K562 (cell line): ENCODE data around the gene NOPCHAP1. TPM values are rescaled to one million over a fixed set of nuclear protein-coding genes. Genes with fewer than 3 reads are reported as not detected.

ENCODE experiments used
- ATAC-seq: fragments of 200-7000 bp; cut with Tn5 transposase; 3 replicates; pipeline ENCODE4 v1.9.1; 2020; ENCODE audit warnings: moderate library complexity
- BruUV-seq: library from RNA; stranded (reverse); fragments of 400-500 nt; replicated peaks from 2 replicates; lab custom pipeline; 2021; lab: Mats Ljungman, UMichigan
- CTCF ChIA-PET: fragments of 300-600 bp; formaldehyde crosslinking; extraction: SDS; loops from one replicate; lab custom pipeline; 2021; ENCODE audit warnings: low intra/inter-chr PET ratio; lab: Yijun Ruan, JAX
- POLR2A ChIA-PET: fragments of 300-600, 350-650 bp; sonication (Branson Sonifier 250); formaldehyde crosslinking; extraction: SDS; loops from one replicate; lab custom pipeline; 2021; ENCODE audit warnings: antibody characterized with exemption, inconsistent platforms; lab: Yijun Ruan, JAX
- DNase-seq, 4 experiments: peaks; one replicate each; pipeline versions ENCODE4 v3.0.0 to v3.0.0-alpha.2; 2011 to 2018; ENCODE audit warnings: low spot score in 3 of 4, mixed read lengths in 3 of 4; ENCODE audit errors: extremely low read depth in 1 of 4
- FAIRE-seq: peaks from 2 replicates; lab custom pipeline; 2011; peaks lifted over from hg19 to GRCh38; lab: Jason Lieb, UNC
- H2AFZ ChIP-seq: 2 replicates; pipeline ENCODE4 v1.6.0; 2011; ENCODE audit warnings: low read depth, low read length, control low read depth, inconsistent platforms
- H3K27ac ChIP-seq: fragments of 200-600 bp; 3 replicates; pipeline ENCODE4 v1.8.0; 2011; ENCODE audit warnings: low read depth, mild to moderate bottlenecking, control low read depth, inconsistent platforms, low read length, moderate library complexity, mixed read lengths; ENCODE audit errors: extremely low read depth
- H3K27me3 ChIP-seq, 2 experiments: fragments of 300-600 bp in 1 of 2; 2 replicates in 1 of 2; 3 replicates in 1 of 2; pipeline versions ENCODE4 v1.6.0 to v1.8.0; 2011; ENCODE audit warnings: inconsistent platforms in 2 of 2, low read length in 2 of 2, mild to moderate bottlenecking in 1 of 2, mixed read lengths in 1 of 2, moderate library complexity in 1 of 2; ENCODE audit not compliant: control insufficient read depth in 2 of 2, insufficient read depth in 2 of 2
- H3K36me3 ChIP-seq: fragments of 300-600 bp; 3 replicates; pipeline ENCODE4 v1.8.0; 2011; ENCODE audit warnings: mild to moderate bottlenecking, low read length, inconsistent platforms; ENCODE audit not compliant: control insufficient read depth, insufficient read depth
- H3K4me1 ChIP-seq, 2 experiments: fragments of 200-600 bp in 1 of 2; replicated peaks in 1 of 2; 2 replicates in 1 of 2; 3 replicates in 1 of 2; pipeline versions ENCODE4 v1.5.1 to v1.8.0; 2011; ENCODE audit warnings: inconsistent platforms in 2 of 2, low read length in 2 of 2, mild to moderate bottlenecking in 1 of 2, mixed read lengths in 1 of 2, moderate library complexity in 1 of 2; ENCODE audit not compliant: control insufficient read depth in 2 of 2, insufficient read depth in 2 of 2
- H3K4me2 ChIP-seq: 2 replicates; pipeline ENCODE4 v1.6.1; 2011; ENCODE audit warnings: low read length, control low read depth, inconsistent platforms, mixed read lengths; ENCODE audit not compliant: insufficient read depth
- H3K4me3 ChIP-seq: fragments of 200-600 bp; sonication (generic), shearing (Covaris generic); 2 replicates; pipeline ENCODE4 v1.5.1; 2016; ENCODE audit warnings: control low read depth, inconsistent platforms
- H3K79me2 ChIP-seq: fragments of 200-600 bp; 3 replicates; pipeline ENCODE4 v1.8.0; 2011; ENCODE audit warnings: low read length, inconsistent platforms; ENCODE audit not compliant: control insufficient read depth, insufficient read depth
- H3K9ac ChIP-seq, 2 experiments: 2 replicates each; pipeline versions ENCODE4 v1.6.0 to v1.6.1; 2011; ENCODE audit warnings: low read depth in 2 of 2, low read length in 2 of 2, control low read depth in 1 of 2, inconsistent platforms in 1 of 2, mild to moderate bottlenecking in 1 of 2, mixed read lengths in 1 of 2; ENCODE audit not compliant: insufficient read depth in 1 of 2
- H3K9me1 ChIP-seq: one replicate; pipeline ENCODE4 v1.6.0; 2011; ENCODE audit warnings: inconsistent platforms, mild to moderate bottlenecking, low read length, moderate library complexity; ENCODE audit not compliant: control insufficient read depth, insufficient read depth
- H3K9me3 ChIP-seq: replicated peaks from 2 replicates; pipeline ENCODE4 v1.5.1; 2011; ENCODE audit warnings: low read depth, low read length, inconsistent platforms; ENCODE audit not compliant: control insufficient read depth, insufficient read depth
- H4K20me1 ChIP-seq: replicated peaks from 2 replicates; pipeline ENCODE4 v1.6.1; 2011; ENCODE audit warnings: low read length, inconsistent platforms, mixed read lengths; ENCODE audit not compliant: control insufficient read depth, insufficient read depth
- CHAMP1 ChIP-seq: fragments of 450-650 bp; IDR thresholded peaks from 2 replicates; pipeline ENCODE4 v1.6.1; 2016; ENCODE audit warnings: mild to moderate bottlenecking
- MYNN ChIP-seq, 2 experiments: sonication (generic); formaldehyde crosslinking in 1 of 2; IDR thresholded peaks; 2 replicates each; pipeline versions ENCODE4 v1.5.0 to v1.6.1; 2016 to 2020; ENCODE audit warnings: antibody characterized with exemption in 1 of 2, missing genetic modification reagents in 1 of 2
- SMARCC2 ChIP-seq: fragments of 450-650 bp; IDR thresholded peaks from 2 replicates; pipeline ENCODE4 v1.6.1; 2017; ENCODE audit warnings: antibody characterized with exemption, moderate library complexity, mild to moderate bottlenecking, low read depth
- TFE3 ChIP-seq: fragments of 450-650 bp; formaldehyde crosslinking; IDR thresholded peaks from 2 replicates; pipeline ENCODE4 v1.4.0; 2020; ENCODE audit warnings: mild to moderate bottlenecking, mixed read lengths
- TOE1 ChIP-seq, 2 experiments: fragments of 450-650 bp in 1 of 2; sonication (generic) in 1 of 2; formaldehyde crosslinking in 1 of 2; IDR thresholded peaks; 2 replicates each; pipeline versions ENCODE4 v1.7.1 to v1.8.0; 2016 to 2022; ENCODE audit warnings: borderline replicate concordance in 2 of 2, mild to moderate bottlenecking in 2 of 2, antibody characterized with exemption in 1 of 2, inconsistent platforms in 1 of 2, low read depth in 1 of 2, missing genetic modification reagents in 1 of 2, moderate library complexity in 1 of 2
- ZBED1 ChIP-seq: IDR thresholded peaks from 2 replicates; pipeline ENCODE4 v1.6.1; 2014
- ZNF140 ChIP-seq: fragments of 250-450 bp; sonication (Bioruptor Pico); IDR thresholded peaks from 2 replicates; pipeline ENCODE4 v1.8.0; 2021; ENCODE audit warnings: moderate library complexity, mild to moderate bottlenecking, inconsistent platforms
- ZNF507 ChIP-seq: conservative IDR thresholded peaks from 2 replicates; pipeline ENCODE4 v1.6.1; 2017; ENCODE audit warnings: missing genetic modification characterization, missing compliant biosample characterization
- WGBS: fragments of 100-300 bp; shearing (Covaris generic); methylation state at CpG from one replicate; pipeline ENCODE4 v1.1.6; 2016; ENCODE audit warnings: low coverage, mixed read lengths; ENCODE audit not compliant: insufficient coverage; ENCODE audit errors: missing lambda C conversion rate; 5-methylcytosine and 5-hydroxymethylcytosine counted together
- in situ Hi-C: fragments of 300-500 bp; cut with MboI; formaldehyde crosslinking; loops from 4 replicates; pipeline ENCODE4 v1.15.0; 2018; ENCODE audit warnings: inconsistent platforms, mixed read lengths
- intact Hi-C: fragments of 100-400 bp; cut with micrococcal nuclease; formaldehyde crosslinking; loops from 2 replicates; pipeline ENCODE4 v1.14.2; 2022
- polyA plus RNA-seq, 8 experiments: library from polyadenylated mRNA; depleted of rRNA in 4 of 8; stranded (reverse) in 5 of 8; unstranded in 3 of 8; fragments of >200 nt; fragmentation: Nextera tagmentation in 2 of 8; fragmentation: Illumina TruSeq in 1 of 8; extraction: Ambion mirVana in 2 of 8; extraction: Trizol in 1 of 8; gene quantifications; 2 replicates each; pipeline versions ENCODE4 v1.2.1 to v1.2.3, GENCODE V29; 2011 to 2014; ENCODE audit warnings: inconsistent platforms in 1 of 8, missing spikeins in 1 of 8
- total RNA-seq, 7 experiments: library from RNA; depleted of rRNA in 6 of 7; stranded (reverse); fragments of >200 nt in 6 of 7; fragmentation: Illumina TruSeq in 2 of 7; extraction: Trizol in 2 of 7; gene quantifications; 2 replicates each; pipeline versions ENCODE4 v1.2.1 to v1.2.3, GENCODE V29; 2011 to 2021; ENCODE audit warnings: low replicate concordance in 1 of 7

Gene NOPCHAP1
- total and polyA plus RNA-seq, 9 of the 15 experiments (the other 6 are each of a cell fraction or from before 2014, with no cell fraction given) = 19.4 to 108 (median 33.4) TPM

- H3K4me2 ChIP-seq = no peak overlapping the region
- POLR2A ChIA-PET = no interaction called here
- H3K27me3 ChIP-seq = no peaks in the 10 kb centered on the region
- H3K79me2 ChIP-seq = no peaks in the 10 kb centered on the region
- WGBS = 85% methylated on average over 2 of the region's 2 CpGs
- no peak overlapping the region for H3K4me3 ChIP-seq
- no peak overlapping the region for H3K9ac ChIP-seq
- CTCF ChIA-PET = no interaction called here
- H3K27ac ChIP-seq = no peak overlapping the region
- no peaks in the 10 kb centered on the region for H4K20me1 ChIP-seq
- no peaks in the 10 kb centered on the region for H3K4me1 ChIP-seq
- no peaks in the 10 kb centered on the region for H3K9me3 ChIP-seq
- ATAC-seq (no peak), FAIRE-seq (peak; percentile 52), DNase-seq (no peak)
- TF ChIP-seq ZNF140 = no peak
- TF ChIP-seq ZBED1 = no peak
- TF ChIP-seq MYNN (IDR thresholded peaks at IDR 0.05) = no peak
- no peak for TF ChIP-seq MYNN (CRISPR knock-in tag; IDR thresholded peaks at IDR 0.05)
- no peak for TF ChIP-seq TFE3 (CRISPR knock-in tag)
- no peak for TF ChIP-seq ZNF507 (tag)
- TF ChIP-seq TOE1 (IDR thresholded peaks at IDR 0.05; ENCODE audit: borderline replicate concordance) = no peak
- no peak for TF ChIP-seq TOE1 (CRISPR knock-in tag; IDR thresholded peaks at IDR 0.05; ENCODE audit: borderline replicate concordance, low read depth)
- TF ChIP-seq CHAMP1 = no peak
- TF ChIP-seq SMARCC2 = no peak
- no peak overlapping the region for H2AFZ ChIP-seq
- intact Hi-C loops = no loop called here
- in situ Hi-C loops = no loop called here
- 0 out of 3 replicates have a peak, but pooled peaks cover 4% of the 10 kb centered on the region for H3K36me3 ChIP-seq
- H3K9me1 ChIP-seq = no peaks in the 10 kb centered on the region
- BruUV-seq = no TSS peak
These were observed 47.7 kb downstream of the NOPCHAP1 start for GRCh38 chr12:105033851-105034250.

Other genes starting within 250 kb of the NOPCHAP1 start
- gene SLC41A2, start 28.0 kb upstream of the NOPCHAP1 start, total RNA-seq (2014; rRNA removed) = 0.04 TPM in 1 of 2 replicates, not detected in the other
- 0.26 and 0.36 TPM in 2 replicates for gene SLC41A2, start 28.0 kb upstream of the NOPCHAP1 start, total RNA-seq (2014; rRNA removed; fragmentation: Illumina TruSeq; extraction: Trizol)
- gene SLC41A2, start 28.0 kb upstream of the NOPCHAP1 start, total RNA-seq (2015; rRNA removed; fragmentation: Illumina TruSeq; extraction: Trizol) = 0.04 and 0.47 TPM in 2 replicates
- gene SLC41A2, start 28.0 kb upstream of the NOPCHAP1 start, total RNA-seq (2021) = 0.47 and 0.89 TPM in 2 replicates
- gene SLC41A2, start 28.0 kb upstream of the NOPCHAP1 start, polyA plus RNA-seq (2011; rRNA removed) = 0.07 and 0.24 TPM in 2 replicates
- gene SLC41A2, start 28.0 kb upstream of the NOPCHAP1 start, polyA plus RNA-seq (2014; fragmentation: Illumina TruSeq; extraction: Trizol) = 0.03 and 0.04 TPM in 2 replicates
- under 1 TPM; 0.01 to 0.08 TPM for gene SLC41A2, start 28.0 kb upstream of the NOPCHAP1 start, polyA plus RNA-seq (2014; fragmentation: Nextera tagmentation; extraction: Ambion mirVana)
- 0.05 and 0.09 TPM in 2 replicates for gene SLC41A2, start 28.0 kb upstream of the NOPCHAP1 start, polyA plus RNA-seq (2014; rRNA removed)
- 3.8 and 5.1 TPM in 2 replicates for gene ALDH1L2, start 98.1 kb downstream of the NOPCHAP1 start, total RNA-seq (2014; rRNA removed)
- gene ALDH1L2, start 98.1 kb downstream of the NOPCHAP1 start, total RNA-seq (2014; rRNA removed; fragmentation: Illumina TruSeq; extraction: Trizol) = 7.3 and 8.0 TPM in 2 replicates
- 0.60 and 1.1 TPM in 2 replicates for gene ALDH1L2, start 98.1 kb downstream of the NOPCHAP1 start, total RNA-seq (2015; rRNA removed; fragmentation: Illumina TruSeq; extraction: Trizol)
- 9.2 and 9.6 TPM in 2 replicates for gene ALDH1L2, start 98.1 kb downstream of the NOPCHAP1 start, total RNA-seq (2021)
- 1.5 and 5.9 TPM in 2 replicates for gene ALDH1L2, start 98.1 kb downstream of the NOPCHAP1 start, polyA plus RNA-seq (2011; rRNA removed)
- gene ALDH1L2, start 98.1 kb downstream of the NOPCHAP1 start, polyA plus RNA-seq (2014; fragmentation: Illumina TruSeq; extraction: Trizol) = 8.9 and 9.9 TPM in 2 replicates
- gene ALDH1L2, start 98.1 kb downstream of the NOPCHAP1 start, polyA plus RNA-seq (2014; fragmentation: Nextera tagmentation; extraction: Ambion mirVana) = 1 to 10 TPM; 1.4 to 1.7 TPM
- gene ALDH1L2, start 98.1 kb downstream of the NOPCHAP1 start, polyA plus RNA-seq (2014; rRNA removed) = 8.2 and 8.9 TPM in 2 replicates
- gene WASHC4, start 121.4 kb downstream of the NOPCHAP1 start, total RNA-seq (2014; rRNA removed) = 18.2 and 21.1 TPM in 2 replicates
- 36.2 and 39.5 TPM in 2 replicates for gene WASHC4, start 121.4 kb downstream of the NOPCHAP1 start, total RNA-seq (2014; rRNA removed; fragmentation: Illumina TruSeq; extraction: Trizol)
- 32.1 and 38.5 TPM in 2 replicates for gene WASHC4, start 121.4 kb downstream of the NOPCHAP1 start, total RNA-seq (2015; rRNA removed; fragmentation: Illumina TruSeq; extraction: Trizol)
- 24.1 and 25.4 TPM in 2 replicates for gene WASHC4, start 121.4 kb downstream of the NOPCHAP1 start, total RNA-seq (2021)
- gene WASHC4, start 121.4 kb downstream of the NOPCHAP1 start, polyA plus RNA-seq (2011; rRNA removed) = 18.7 and 28.2 TPM in 2 replicates
- 16.9 and 21.3 TPM in 2 replicates for gene WASHC4, start 121.4 kb downstream of the NOPCHAP1 start, polyA plus RNA-seq (2014; fragmentation: Illumina TruSeq; extraction: Trizol)
- 10 to 100 TPM; 12.5 to 13.3 TPM for gene WASHC4, start 121.4 kb downstream of the NOPCHAP1 start, polyA plus RNA-seq (2014; fragmentation: Nextera tagmentation; extraction: Ambion mirVana)
- 13.9 and 23.2 TPM in 2 replicates for gene WASHC4, start 121.4 kb downstream of the NOPCHAP1 start, polyA plus RNA-seq (2014; rRNA removed)
- gene APPL2, start 249.9 kb downstream of the NOPCHAP1 start, total RNA-seq (2014; rRNA removed) = 3.8 and 5.2 TPM in 2 replicates
- 8.2 and 8.5 TPM in 2 replicates for gene APPL2, start 249.9 kb downstream of the NOPCHAP1 start, total RNA-seq (2014; rRNA removed; fragmentation: Illumina TruSeq; extraction: Trizol)
- gene APPL2, start 249.9 kb downstream of the NOPCHAP1 start, total RNA-seq (2015; rRNA removed; fragmentation: Illumina TruSeq; extraction: Trizol) = 6.7 and 9.0 TPM in 2 replicates
- gene APPL2, start 249.9 kb downstream of the NOPCHAP1 start, total RNA-seq (2021) = 7.5 and 8.0 TPM in 2 replicates
- 11.4 and 14.4 TPM in 2 replicates for gene APPL2, start 249.9 kb downstream of the NOPCHAP1 start, polyA plus RNA-seq (2011; rRNA removed)
- gene APPL2, start 249.9 kb downstream of the NOPCHAP1 start, polyA plus RNA-seq (2014; fragmentation: Illumina TruSeq; extraction: Trizol) = 7.8 and 13.6 TPM in 2 replicates
- 1 to 10 TPM; 2.1 to 3.3 TPM for gene APPL2, start 249.9 kb downstream of the NOPCHAP1 start, polyA plus RNA-seq (2014; fragmentation: Nextera tagmentation; extraction: Ambion mirVana)
- gene APPL2, start 249.9 kb downstream of the NOPCHAP1 start, polyA plus RNA-seq (2014; rRNA removed) = 8.6 and 8.9 TPM in 2 replicates